ENCODE data around the gene SFMBT1. TPM values are rescaled to one million over a fixed set of nuclear protein-coding genes. Genes with fewer than 3 reads are reported as not detected.
A peak's percentile ranks its signal among the peaks of the same experiment; 100 is the strongest.

The SFMBT1 gene
- total and polyA plus RNA-seq, 2 of the 8 experiments (the other 6 are each of a cell fraction or from before 2014, with no cell fraction given) = 8.1 to 16.8 TPM

DNA sequence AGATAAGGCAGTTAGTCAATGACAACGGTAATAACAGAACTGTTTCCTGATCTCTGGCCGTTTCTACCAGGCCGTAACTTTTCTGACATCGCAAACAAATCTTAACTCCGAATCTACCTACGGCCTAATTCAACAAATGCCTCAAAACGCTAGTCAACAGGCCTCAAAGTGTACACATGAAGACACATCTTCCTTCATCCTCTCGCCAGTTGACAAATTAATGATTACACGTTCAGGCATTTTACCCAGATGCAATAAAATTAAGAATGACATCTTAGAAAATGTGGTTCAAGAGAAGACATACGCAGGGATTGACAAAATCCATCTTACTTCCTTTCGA, 1.5 kb downstream of the SFMBT1 start:
- no peaks in the 10 kb centered on the region for H3K9me3 ChIP-seq (ENCODE audit: insufficient read depth in 2 of 2, low read depth in 1 of 2, low read length in 1 of 2)
- 70% methylated on average over 11 of the region's 11 CpGs; no CpG with 5 or more reads in 1 of the 2 experiments for WGBS, 2 experiments (ENCODE audit: extremely low coverage in 1 of 2, insufficient coverage in 1 of 2, insufficient read length in 1 of 2, insufficient replicate concordance in 2 of 2, low coverage in 1 of 2, low lambda C conversion rate in 2 of 2, missing lambda C conversion rate in 1 of 2)
- H4K20me1 ChIP-seq (replicated peaks in 1 of 2; ENCODE audit: control insufficient read depth in 1 of 2, insufficient read depth in 2 of 2, low read length in 2 of 2) = no peaks in the 10 kb centered on the region
- no peak overlapping the region for H4K5ac ChIP-seq (ENCODE audit: insufficient read length, low read depth, low read length)
- peaks cover 0 to 46% of the 10 kb centered on the region in 2 experiments; a peak in 2 of 4 replicates for H3K79me2 ChIP-seq (ENCODE audit: control insufficient read depth in 1 of 2, insufficient read depth in 2 of 2, low read length in 2 of 2)
- peaks cover 4% of the 10 kb centered on the region; the same call in 1 of the 2 replicates for H3K23me2 ChIP-seq (ENCODE audit: low read depth, low read length)
- no peak overlapping the region for H3K9ac ChIP-seq (replicated peaks in 1 of 4; ENCODE audit: extremely low read depth in 1 of 4, low read depth in 3 of 4, low read length in 3 of 4)
- H3K4me2 ChIP-seq (ENCODE audit: insufficient read depth in 1 of 2, low read depth in 2 of 2, low read length in 2 of 2) = peak overlapping the region; percentile 88 to 92
- no peak overlapping the region for H3K4ac ChIP-seq (replicated peaks; ENCODE audit: insufficient read length, low read depth, low read length)
- no peak overlapping the region for H4K8ac ChIP-seq (ENCODE audit: extremely low read depth, insufficient read depth, low read length)
- no peak overlapping the region; the same call in 1 of the 2 replicates for H2AFZ ChIP-seq (ENCODE audit: low read length)
- FAIRE-seq (peak; percentile 52), DNase-seq (ENCODE audit: low read depth in 1 of 2, low spot score in 2 of 2) (peak in 1 of 2 experiments; percentile 20)
- H3K14ac ChIP-seq (ENCODE audit: insufficient read length) = no peak overlapping the region
- no peaks in the 10 kb centered on the region for H3K79me1 ChIP-seq (ENCODE audit: low read depth, low read length)
- H3K27ac ChIP-seq (ENCODE audit: low read depth, low read length) = no peak overlapping the region
- no peak overlapping the region for H4K91ac ChIP-seq (replicated peaks; ENCODE audit: insufficient read length, low read length)
- H3K36me3 ChIP-seq (ENCODE audit: control insufficient read depth in 2 of 4, insufficient read depth in 4 of 4, low read length in 3 of 4) = no peaks in the 10 kb centered on the region
- TF ChIP-seq ASH2L (IDR thresholded peaks at IDR 0.05; ENCODE audit: low read length) (no peak), FOSL1 (IDR thresholded peaks at IDR 0.05; ENCODE audit: insufficient read depth, low read depth, low read length) (no peak), KDM5A (IDR thresholded peaks at IDR 0.05; ENCODE audit: low read length) (no peak), SRF (IDR thresholded peaks at IDR 0.05; ENCODE audit: low read depth, low read length) (no peak), PHF8 (conservative IDR thresholded peaks at IDR 0.05; ENCODE audit: low read depth, low read length) (no peak), CEBPB (IDR thresholded peaks at IDR 0.05; ENCODE audit: low read depth, low read length) (no peak), GABPA (IDR thresholded peaks at IDR 0.05; ENCODE audit: borderline replicate concordance, insufficient read depth, low read length) (no peak), HDAC2 (IDR thresholded peaks at IDR 0.05; ENCODE audit: borderline replicate concordance in 1 of 2, low read depth in 2 of 2, low read length in 2 of 2) (no peak)
- TF ChIP-seq, protein P1, sequence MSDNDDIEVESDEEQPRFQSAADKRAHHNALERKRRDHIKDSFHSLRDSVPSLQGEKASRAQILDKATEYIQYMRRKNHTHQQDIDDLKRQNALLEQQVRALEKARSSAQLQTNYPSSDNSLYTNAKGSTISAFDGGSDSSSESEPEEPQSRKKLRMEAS (IDR thresholded peaks at IDR 0.05) = no peak
- TF ChIP-seq, protein P2, sequence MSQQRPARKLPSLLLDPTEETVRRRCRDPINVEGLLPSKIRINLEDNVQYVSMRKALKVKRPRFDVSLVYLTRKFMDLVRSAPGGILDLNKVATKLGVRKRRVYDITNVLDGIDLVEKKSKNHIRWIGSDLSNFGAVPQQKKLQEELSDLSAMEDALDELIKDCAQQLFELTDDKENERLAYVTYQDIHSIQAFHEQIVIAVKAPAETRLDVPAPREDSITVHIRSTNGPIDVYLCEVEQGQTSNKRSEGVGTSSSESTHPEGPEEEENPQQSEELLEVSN (IDR thresholded peaks at IDR 0.05) = no peak
- no peak overlapping the region for H3K56ac ChIP-seq (replicated peaks; ENCODE audit: insufficient read length, low read depth, low read length)
- peak overlapping the region; percentile 72 to 90 (median 80); a peak in 7 of 8 replicates for H3K4me3 ChIP-seq (ENCODE audit: extremely low read depth in 1 of 4, insufficient read depth in 2 of 4, low read depth in 3 of 4, low read length in 4 of 4)
- no peak overlapping the region for H3K18ac ChIP-seq (ENCODE audit: extremely low read depth, low read length)
- no peak overlapping the region for H3K23ac ChIP-seq (ENCODE audit: insufficient read length)
- H2AK5ac ChIP-seq (ENCODE audit: low read depth, low read length) = no peak overlapping the region
- H2BK20ac ChIP-seq (ENCODE audit: low read length) = no peak overlapping the region
- no peak overlapping the region for H2BK120ac ChIP-seq (replicated peaks; ENCODE audit: low read depth, low read length)
- no peak overlapping the region for H2BK12ac ChIP-seq (ENCODE audit: low read depth, low read length)
- H2BK15ac ChIP-seq (ENCODE audit: low read length) = no peak overlapping the region
- ChIA-PET CTCF (ENCODE audit: partially characterized antibody) (interaction anchor here (1.0 to 1.7 kb wide), 3 partner anchors 9 to 194 kb away, joined by 3 to 4 read pairs (median 4); no protein-coding TSS in a partner anchor), POLR2A (ENCODE audit: partially characterized antibody) (interaction anchor here (1.0 to 1.5 kb wide), 3 partner anchors 9 to 21 kb away, joined by 4 to 6 read pairs (median 4); no protein-coding TSS in a partner anchor)
- H3K4me1 ChIP-seq (replicated peaks in 1 of 4; ENCODE audit: control insufficient read depth in 3 of 4, insufficient read depth in 4 of 4, low read length in 3 of 4) = peaks cover 2 to 7% (median 4%) of the 10 kb centered on the region in 4 experiments; a peak in 5 of 7 replicates
- peaks cover 0 to 22% (median 8%) of the 10 kb centered on the region in 4 experiments; a peak in 5 of 7 replicates for H3K27me3 ChIP-seq (replicated peaks in 1 of 4; ENCODE audit: control insufficient read depth in 3 of 4, extremely low read depth in 1 of 4, insufficient read depth in 3 of 4, low read length in 3 of 4)
- H2BK5ac ChIP-seq (ENCODE audit: low read depth, low read length) = no peak overlapping the region
